SK-N-SH treated with all-trans-retinoic acid at 6 μM for 48 hours (cell line): Measurements from ENCODE around the gene LYRM4.
"Not testable (repeated sequence)": the region's sequence is repeated elsewhere in the genome, so short reads cannot be mapped to it uniquely, and the experiment has no call there.

Experiments used
- ATAC-seq: fragments of 200-7000 bp; cut with Tn5 transposase; 3 replicates; pipeline ENCODE4 v1.9.1; 2020; ENCODE audit warnings: mild to moderate bottlenecking, moderate library complexity
- ARNTL ChIP-seq: fragments of 450-650 bp; formaldehyde crosslinking; IDR thresholded peaks from 2 replicates; pipeline ENCODE4 v1.5.0; 2020; ENCODE audit warnings: low read depth, mild to moderate bottlenecking, moderate library complexity, borderline replicate concordance
- BACH2 ChIP-seq: fragments of 250-450 bp; sonication (Bioruptor Pico); IDR thresholded peaks from 2 replicates; pipeline ENCODE4 v1.9.0; 2021; ENCODE audit warnings: mild to moderate bottlenecking, borderline replicate concordance
- CSDC2 ChIP-seq: fragments of 250-450 bp; sonication (Bioruptor Pico); IDR thresholded peaks from 2 replicates; pipeline ENCODE4 v1.5.0; 2020; ENCODE audit warnings: mild to moderate bottlenecking, moderate library complexity
- CSRNP3 ChIP-seq: fragments of 250-450 bp; sonication (Bioruptor Pico); IDR thresholded peaks from 2 replicates; pipeline ENCODE4 v1.5.1; 2021; ENCODE audit warnings: mild to moderate bottlenecking, moderate library complexity
- ESRRG ChIP-seq: fragments of 250-450 bp; sonication (Bioruptor Pico); IDR thresholded peaks from 2 replicates; pipeline ENCODE4 v1.6.1; 2021; ENCODE audit warnings: mild to moderate bottlenecking
- GLIS3 ChIP-seq: fragments of 250-450 bp; sonication (Bioruptor Pico); IDR thresholded peaks from 2 replicates; pipeline ENCODE4 v1.5.0; 2020; ENCODE audit warnings: mild to moderate bottlenecking, moderate library complexity
- OSR1 ChIP-seq: fragments of 250-450 bp; sonication (Bioruptor Pico); IDR thresholded peaks from 2 replicates; pipeline ENCODE4 v1.8.0; 2022; ENCODE audit warnings: moderate library complexity, mild to moderate bottlenecking, inconsistent platforms
- PATZ1 ChIP-seq: fragments of 250-450 bp; sonication (Bioruptor Pico); IDR thresholded peaks from 2 replicates; pipeline ENCODE4 v1.8.0; 2020; ENCODE audit warnings: mild to moderate bottlenecking, moderate library complexity, borderline replicate concordance
- POU6F1 ChIP-seq: fragments of 250-450 bp; sonication (Bioruptor Pico); IDR thresholded peaks from 2 replicates; pipeline ENCODE4 v1.8.0; 2021; ENCODE audit warnings: low read depth, mild to moderate bottlenecking, moderate library complexity, borderline replicate concordance
- PPARA ChIP-seq: fragments of 250-450 bp; sonication (Bioruptor Pico); IDR thresholded peaks from 2 replicates; pipeline ENCODE4 v1.5.0; 2020; ENCODE audit warnings: mild to moderate bottlenecking, borderline replicate concordance
- RARB ChIP-seq: fragments of 250-450 bp; sonication (Bioruptor Pico); IDR thresholded peaks from 2 replicates; pipeline ENCODE4 v1.8.0; 2021; ENCODE audit warnings: mild to moderate bottlenecking, moderate library complexity
- SNAI2 ChIP-seq: fragments of 250-450 bp; sonication (Bioruptor Pico); IDR thresholded peaks from 2 replicates; pipeline ENCODE4 v1.5.0; 2020; ENCODE audit warnings: mild to moderate bottlenecking, moderate library complexity
- TCF4 ChIP-seq: fragments of 250-450 bp; sonication (Bioruptor Pico); IDR thresholded peaks from 2 replicates; pipeline ENCODE4 v1.8.0; 2021; ENCODE audit warnings: mild to moderate bottlenecking, moderate library complexity, borderline replicate concordance
- TOX ChIP-seq: fragments of 250-450 bp; sonication (Bioruptor Pico); IDR thresholded peaks from 2 replicates; pipeline ENCODE4 v1.8.0; 2021; ENCODE audit warnings: mild to moderate bottlenecking, moderate library complexity, borderline replicate concordance
- TSHZ2 ChIP-seq: fragments of 250-450 bp; sonication (Bioruptor Pico); IDR thresholded peaks from 2 replicates; pipeline ENCODE4 v1.5.0; 2020; ENCODE audit warnings: mild to moderate bottlenecking, moderate library complexity
- ZC3H10 ChIP-seq: fragments of 250-450 bp; sonication (Bioruptor Pico); IDR thresholded peaks from 2 replicates; pipeline ENCODE4 v1.5.1; 2021; ENCODE audit warnings: mild to moderate bottlenecking, moderate library complexity
- ZFP3 ChIP-seq: fragments of 250-450 bp; sonication (Bioruptor Pico); IDR thresholded peaks from 2 replicates; pipeline ENCODE4 v1.5.0; 2020; ENCODE audit warnings: mild to moderate bottlenecking, moderate library complexity
- ZNF565 ChIP-seq: fragments of 450-650 bp; formaldehyde crosslinking; conservative IDR thresholded peaks from 2 replicates; pipeline ENCODE4 v1.5.0; 2020; ENCODE audit warnings: low read depth, mild to moderate bottlenecking, moderate library complexity
- ZNF70 ChIP-seq: fragments of 450-650 bp; formaldehyde crosslinking; IDR thresholded peaks from 2 replicates; pipeline ENCODE4 v1.5.0; 2020; ENCODE audit warnings: mild to moderate bottlenecking, moderate library complexity
- ZNF8 ChIP-seq: fragments of 450-650 bp; formaldehyde crosslinking; IDR thresholded peaks from 2 replicates; pipeline ENCODE4 v1.5.0; 2020; ENCODE audit warnings: mild to moderate bottlenecking, moderate library complexity

The LYRM4 gene

GRCh38 chr6:5063617-5064016, 197.1 kb downstream of the LYRM4 start:
- no peak for TF ChIP-seq ARNTL (CRISPR knock-in tag)
- TF ChIP-seq BACH2 (CRISPR knock-in tag), result no peak
- no peak for TF ChIP-seq ZFP3 (CRISPR knock-in tag)
- TF ChIP-seq CSDC2, result no peak
- TF ChIP-seq TSHZ2 (CRISPR knock-in tag), result no peak
- TF ChIP-seq SNAI2, result no peak
- no peak for TF ChIP-seq PPARA (CRISPR knock-in tag)
- TF ChIP-seq RARB (CRISPR knock-in tag), result no peak
- TF ChIP-seq OSR1 (CRISPR knock-in tag), result no peak

GRCh38 chr6:5061152-5061551, 199.6 kb downstream of the LYRM4 start:
- TF ChIP-seq CSDC2 (no peak), CSRNP3 (no peak), GLIS3 (CRISPR knock-in tag) (no peak), ZFP3 (CRISPR knock-in tag) (no peak), ZNF565 (CRISPR knock-in tag) (no peak), ZNF8 (CRISPR knock-in tag) (no peak), TCF4 (CRISPR knock-in tag) (no peak), ZNF70 (CRISPR knock-in tag) (no peak), PATZ1 (CRISPR knock-in tag) (no peak), SNAI2 (no peak)

More at GRCh38 chr6:5063617-5064016, 197.1 kb downstream of the LYRM4 start:
- ATAC-seq, result no peak

GRCh38 chr6:5060439-5060838, 200.3 kb downstream of the LYRM4 start:
- ATAC-seq, result not testable (repeated sequence)

More at GRCh38 chr6:5061152-5061551, 199.6 kb downstream of the LYRM4 start:
- no peak for ATAC-seq

- TF ChIP-seq PATZ1 (CRISPR knock-in tag) (no peak), ZFP3 (CRISPR knock-in tag) (no peak), OSR1 (CRISPR knock-in tag) (no peak), POU6F1 (no peak), ESRRG (CRISPR knock-in tag) (no peak), TOX (CRISPR knock-in tag) (no peak), ZC3H10 (no peak), ZNF70 (CRISPR knock-in tag) (no peak), ZNF8 (CRISPR knock-in tag) (no peak)
- ATAC-seq, result no peak
These were observed 201.5 kb downstream of the LYRM4 start for GRCh38 chr6:5059036-5059896.
